ENCODE data around the gene NRG4.

DNA sequence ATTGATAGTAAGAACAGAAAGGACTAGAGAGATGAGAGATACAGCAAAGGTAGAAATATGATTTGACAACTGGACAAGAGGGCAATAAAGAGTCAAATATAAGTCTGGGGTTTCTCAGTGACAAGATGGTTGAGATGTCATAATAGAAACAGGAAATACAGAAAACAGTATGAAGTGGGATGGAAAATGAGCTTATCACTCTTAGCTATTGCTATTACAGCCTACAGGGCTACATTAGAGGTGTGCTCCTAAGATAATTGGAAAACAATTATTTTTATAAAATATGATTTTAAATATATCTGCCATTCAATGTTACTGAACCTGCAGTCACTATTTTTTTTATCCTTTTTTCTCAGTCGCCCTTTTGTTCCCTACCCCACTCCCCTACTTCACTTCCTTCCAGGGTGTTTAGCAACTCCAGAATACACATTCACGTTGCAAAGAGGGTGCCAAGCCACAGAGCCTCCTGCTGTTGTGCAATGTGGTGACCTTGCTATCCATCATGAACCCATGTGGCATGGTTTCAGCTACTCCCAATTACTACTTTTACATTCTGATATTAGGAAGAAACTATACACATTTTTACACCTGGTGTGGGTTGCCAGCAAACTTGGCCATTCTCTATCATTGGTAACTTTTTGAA lies 6.0 kb downstream of the NRG4 start:
- no peak for TF ChIP-seq ZNF155 (tag by site-specific recombination; IDR thresholded peaks at IDR 0.05)
- no peak for TF ChIP-seq ZNF302 (tag by site-specific recombination; IDR thresholded peaks at IDR 0.05; ENCODE audit: low read depth)
- TF ChIP-seq SCRT2 (tag by site-specific recombination; IDR thresholded peaks at IDR 0.05) = no peak
- TF ChIP-seq, protein P1, sequence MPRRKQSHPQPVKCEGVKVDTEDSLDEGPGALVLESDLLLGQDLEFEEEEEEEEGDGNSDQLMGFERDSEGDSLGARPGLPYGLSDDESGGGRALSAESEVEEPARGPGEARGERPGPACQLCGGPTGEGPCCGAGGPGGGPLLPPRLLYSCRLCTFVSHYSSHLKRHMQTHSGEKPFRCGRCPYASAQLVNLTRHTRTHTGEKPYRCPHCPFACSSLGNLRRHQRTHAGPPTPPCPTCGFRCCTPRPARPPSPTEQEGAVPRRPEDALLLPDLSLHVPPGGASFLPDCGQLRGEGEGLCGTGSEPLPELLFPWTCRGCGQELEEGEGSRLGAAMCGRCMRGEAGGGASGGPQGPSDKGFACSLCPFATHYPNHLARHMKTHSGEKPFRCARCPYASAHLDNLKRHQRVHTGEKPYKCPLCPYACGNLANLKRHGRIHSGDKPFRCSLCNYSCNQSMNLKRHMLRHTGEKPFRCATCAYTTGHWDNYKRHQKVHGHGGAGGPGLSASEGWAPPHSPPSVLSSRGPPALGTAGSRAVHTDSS (tag by site-specific recombination; IDR thresholded peaks at IDR 0.05) = no peak
- no peak for TF ChIP-seq GLI4 (tag by site-specific recombination; IDR thresholded peaks at IDR 0.05)
- TF ChIP-seq ZNF510 (tag by site-specific recombination; IDR thresholded peaks at IDR 0.05; ENCODE audit: insufficient replicate concordance) = no peak
- TF ChIP-seq, protein P2, sequence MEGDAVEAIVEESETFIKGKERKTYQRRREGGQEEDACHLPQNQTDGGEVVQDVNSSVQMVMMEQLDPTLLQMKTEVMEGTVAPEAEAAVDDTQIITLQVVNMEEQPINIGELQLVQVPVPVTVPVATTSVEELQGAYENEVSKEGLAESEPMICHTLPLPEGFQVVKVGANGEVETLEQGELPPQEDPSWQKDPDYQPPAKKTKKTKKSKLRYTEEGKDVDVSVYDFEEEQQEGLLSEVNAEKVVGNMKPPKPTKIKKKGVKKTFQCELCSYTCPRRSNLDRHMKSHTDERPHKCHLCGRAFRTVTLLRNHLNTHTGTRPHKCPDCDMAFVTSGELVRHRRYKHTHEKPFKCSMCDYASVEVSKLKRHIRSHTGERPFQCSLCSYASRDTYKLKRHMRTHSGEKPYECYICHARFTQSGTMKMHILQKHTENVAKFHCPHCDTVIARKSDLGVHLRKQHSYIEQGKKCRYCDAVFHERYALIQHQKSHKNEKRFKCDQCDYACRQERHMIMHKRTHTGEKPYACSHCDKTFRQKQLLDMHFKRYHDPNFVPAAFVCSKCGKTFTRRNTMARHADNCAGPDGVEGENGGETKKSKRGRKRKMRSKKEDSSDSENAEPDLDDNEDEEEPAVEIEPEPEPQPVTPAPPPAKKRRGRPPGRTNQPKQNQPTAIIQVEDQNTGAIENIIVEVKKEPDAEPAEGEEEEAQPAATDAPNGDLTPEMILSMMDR (tag by site-specific recombination; IDR thresholded peaks at IDR 0.05) = no peak
- TF ChIP-seq ZNF416 (tag by site-specific recombination; IDR thresholded peaks at IDR 0.05) = no peak
- no peak for TF ChIP-seq ZFP41 (tag by site-specific recombination; IDR thresholded peaks at IDR 0.05; ENCODE audit: borderline replicate concordance)
- TF ChIP-seq, protein P3, sequence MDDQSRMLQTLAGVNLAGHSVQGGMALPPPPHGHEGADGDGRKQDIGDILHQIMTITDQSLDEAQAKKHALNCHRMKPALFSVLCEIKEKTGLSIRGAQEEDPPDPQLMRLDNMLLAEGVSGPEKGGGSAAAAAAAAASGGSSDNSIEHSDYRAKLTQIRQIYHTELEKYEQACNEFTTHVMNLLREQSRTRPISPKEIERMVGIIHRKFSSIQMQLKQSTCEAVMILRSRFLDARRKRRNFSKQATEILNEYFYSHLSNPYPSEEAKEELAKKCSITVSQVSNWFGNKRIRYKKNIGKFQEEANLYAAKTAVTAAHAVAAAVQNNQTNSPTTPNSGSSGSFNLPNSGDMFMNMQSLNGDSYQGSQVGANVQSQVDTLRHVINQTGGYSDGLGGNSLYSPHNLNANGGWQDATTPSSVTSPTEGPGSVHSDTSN (CRISPR knock-in tag; IDR thresholded peaks at IDR 0.05) = no peak
- TF ChIP-seq, protein P4, sequence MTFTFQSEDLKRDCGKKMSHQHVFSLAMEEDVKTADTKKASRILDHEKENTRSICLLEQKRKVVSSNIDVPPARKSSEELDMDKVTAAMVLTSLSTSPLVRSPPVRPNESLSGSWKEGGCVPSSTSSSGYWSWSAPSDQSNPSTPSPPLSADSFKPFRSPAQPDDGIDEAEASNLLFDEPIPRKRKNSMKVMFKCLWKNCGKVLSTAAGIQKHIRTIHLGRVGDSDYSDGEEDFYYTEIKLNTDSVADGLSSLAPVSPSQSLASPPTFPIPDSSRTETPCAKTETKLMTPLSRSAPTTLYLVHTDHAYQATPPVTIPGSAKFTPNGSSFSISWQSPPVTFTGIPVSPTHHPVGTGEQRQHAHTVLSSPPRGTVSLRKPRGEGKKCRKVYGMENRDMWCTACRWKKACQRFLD (tag by site-specific recombination; IDR thresholded peaks at IDR 0.05) = no peak
